ENCODE data around the gene CAMK4.

- TF ChIP-seq POLR2A (IDR thresholded peaks at IDR 0.05), result no peak
- TF ChIP-seq CTCF (IDR thresholded peaks at IDR 0.05), result no peak
Observed at GRCh38 chr5:111256128-111256527, 31.9 kb downstream of the CAMK4 start.

Data from thyroid gland (tissue), 4 donors.